Measurements from ENCODE around the gene MAST4.

The MAST4 gene

DNA sequence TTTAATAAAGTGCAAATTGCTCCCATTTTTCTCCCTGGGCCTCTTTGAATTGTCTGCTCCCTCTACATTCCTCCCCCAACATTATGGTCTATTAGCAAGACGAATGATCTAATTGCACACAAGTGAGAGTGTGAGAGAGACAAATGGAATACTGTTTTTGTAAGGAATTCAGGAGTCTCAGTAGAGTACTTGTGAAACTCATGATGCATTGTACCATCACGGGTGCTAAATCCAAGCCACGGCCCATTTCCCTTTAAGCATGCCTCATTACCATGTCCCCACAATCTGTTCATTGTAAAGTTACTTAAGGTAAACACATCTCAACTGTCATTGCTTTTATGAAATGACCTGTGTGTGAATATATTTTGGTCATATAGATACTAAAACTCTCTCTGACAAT is 537.6 kb downstream of the MAST4 start:
- DNase-seq (ENCODE audit: low read depth) = no peak
- TF ChIP-seq, protein P1, sequence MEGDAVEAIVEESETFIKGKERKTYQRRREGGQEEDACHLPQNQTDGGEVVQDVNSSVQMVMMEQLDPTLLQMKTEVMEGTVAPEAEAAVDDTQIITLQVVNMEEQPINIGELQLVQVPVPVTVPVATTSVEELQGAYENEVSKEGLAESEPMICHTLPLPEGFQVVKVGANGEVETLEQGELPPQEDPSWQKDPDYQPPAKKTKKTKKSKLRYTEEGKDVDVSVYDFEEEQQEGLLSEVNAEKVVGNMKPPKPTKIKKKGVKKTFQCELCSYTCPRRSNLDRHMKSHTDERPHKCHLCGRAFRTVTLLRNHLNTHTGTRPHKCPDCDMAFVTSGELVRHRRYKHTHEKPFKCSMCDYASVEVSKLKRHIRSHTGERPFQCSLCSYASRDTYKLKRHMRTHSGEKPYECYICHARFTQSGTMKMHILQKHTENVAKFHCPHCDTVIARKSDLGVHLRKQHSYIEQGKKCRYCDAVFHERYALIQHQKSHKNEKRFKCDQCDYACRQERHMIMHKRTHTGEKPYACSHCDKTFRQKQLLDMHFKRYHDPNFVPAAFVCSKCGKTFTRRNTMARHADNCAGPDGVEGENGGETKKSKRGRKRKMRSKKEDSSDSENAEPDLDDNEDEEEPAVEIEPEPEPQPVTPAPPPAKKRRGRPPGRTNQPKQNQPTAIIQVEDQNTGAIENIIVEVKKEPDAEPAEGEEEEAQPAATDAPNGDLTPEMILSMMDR (IDR thresholded peaks at IDR 0.05; ENCODE audit: insufficient read depth, low read depth, low read length, missing control alignments) = no peak
- H3K4me3 ChIP-seq (ENCODE audit: low read length) = no peak overlapping the region

DNA sequence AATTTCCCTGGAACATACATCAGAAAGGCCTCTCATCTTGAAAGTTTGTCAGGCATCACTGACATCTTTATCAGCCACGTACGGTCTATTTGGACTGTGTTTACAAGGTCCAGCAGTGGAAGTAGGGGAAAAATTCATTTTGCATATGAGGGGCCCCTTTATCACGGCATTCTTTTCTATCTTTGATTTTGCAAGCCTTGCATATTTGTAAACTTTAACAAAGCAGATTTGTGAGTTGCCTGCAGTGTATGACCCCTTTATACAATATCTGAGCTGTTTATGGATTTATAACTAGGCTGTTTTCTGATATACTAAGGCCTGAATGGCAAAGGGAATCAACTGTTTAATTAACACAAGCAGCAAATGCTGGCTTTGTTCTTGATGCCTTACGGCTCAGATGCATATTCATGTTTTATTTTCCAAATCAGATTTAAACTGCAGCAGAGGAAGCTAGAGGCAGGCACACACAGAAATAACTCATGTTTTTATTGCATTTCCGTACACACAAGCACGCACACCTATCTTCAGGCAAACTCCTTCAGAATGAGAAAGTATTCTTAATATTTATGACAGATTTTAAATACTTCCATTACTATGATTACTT is 539.3 kb downstream of the MAST4 start:
- no peak for DNase-seq (ENCODE audit: low read depth)
- H3K4me3 ChIP-seq (ENCODE audit: low read length) = no peak overlapping the region
- TF ChIP-seq, protein P1 (IDR thresholded peaks at IDR 0.05; ENCODE audit: insufficient read depth, low read depth, low read length, missing control alignments) = no peak

DNA sequence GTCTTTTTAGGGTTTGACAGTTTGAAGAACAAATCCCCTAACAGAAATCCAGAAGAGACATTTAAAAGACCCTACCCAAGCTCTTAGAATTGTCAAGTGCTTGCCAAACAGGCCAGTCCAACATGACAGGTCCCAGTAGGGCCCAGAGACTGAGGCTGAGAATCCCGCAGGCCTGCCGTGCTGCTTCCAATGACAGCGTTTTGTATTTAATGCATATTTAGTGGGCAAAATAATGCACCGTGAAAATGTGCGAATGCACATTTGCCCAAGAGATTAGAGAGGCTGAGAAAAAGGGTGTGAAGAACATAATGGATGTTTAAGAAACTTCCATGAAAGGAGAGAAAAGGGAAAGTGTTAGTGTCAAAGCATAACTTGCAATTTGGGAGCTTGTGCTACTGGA is 542.8 kb downstream of the MAST4 start:
- TF ChIP-seq, protein P1 (IDR thresholded peaks at IDR 0.05; ENCODE audit: insufficient read depth, low read depth, low read length, missing control alignments) = no peak
- DNase-seq (ENCODE audit: low read depth) = no peak
- no peak overlapping the region for H3K4me3 ChIP-seq (ENCODE audit: low read length)

DNA sequence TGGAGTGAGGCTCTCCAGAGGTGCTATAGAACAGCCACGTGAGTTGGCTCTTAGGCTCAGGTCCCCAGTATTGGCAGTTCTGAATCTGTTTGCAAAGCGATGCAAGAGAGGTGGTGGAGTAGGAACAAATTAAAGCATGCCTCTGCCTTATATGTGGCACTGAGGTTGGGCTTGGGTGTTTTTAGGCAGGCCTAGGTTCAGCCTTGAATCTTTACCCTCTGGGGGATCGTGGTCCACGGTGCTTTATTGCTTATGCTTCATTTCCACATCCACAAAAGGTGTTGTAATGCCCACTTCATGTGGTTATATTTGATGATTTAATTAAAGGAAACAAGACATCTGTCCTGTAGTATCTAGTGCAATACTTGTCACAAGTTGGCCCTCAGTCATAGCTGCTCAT is 544.2 kb downstream of the MAST4 start:
- no peak overlapping the region for H3K4me3 ChIP-seq (ENCODE audit: low read length)
- DNase-seq (ENCODE audit: low read depth) = no peak
- TF ChIP-seq, protein P1 (IDR thresholded peaks at IDR 0.05; ENCODE audit: insufficient read depth, low read depth, low read length, missing control alignments) = no peak

DNA sequence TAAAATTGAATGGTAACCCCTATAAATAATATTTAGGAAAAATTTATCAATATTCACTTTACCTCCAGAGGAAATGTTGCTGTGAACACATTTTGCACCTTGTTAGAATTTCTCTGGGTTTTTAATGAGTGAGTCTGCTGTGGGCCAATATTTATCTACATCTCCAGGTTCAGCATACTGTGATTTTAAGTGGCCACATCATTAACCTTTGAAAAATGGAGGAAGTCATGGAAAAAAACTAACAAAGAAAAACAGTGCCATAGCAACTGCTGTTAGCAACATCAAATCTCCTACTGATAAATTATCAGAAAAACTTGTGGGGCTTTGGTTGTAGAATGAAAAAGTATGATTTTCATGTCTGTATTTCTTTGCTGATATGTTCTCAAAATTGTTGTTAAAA is 545.5 kb downstream of the MAST4 start:
- no peak for DNase-seq (ENCODE audit: low read depth)
- H3K4me3 ChIP-seq (ENCODE audit: low read length) = no peak overlapping the region
- TF ChIP-seq, protein P1 (IDR thresholded peaks at IDR 0.05; ENCODE audit: insufficient read depth, low read depth, low read length, missing control alignments) = no peak

DNA sequence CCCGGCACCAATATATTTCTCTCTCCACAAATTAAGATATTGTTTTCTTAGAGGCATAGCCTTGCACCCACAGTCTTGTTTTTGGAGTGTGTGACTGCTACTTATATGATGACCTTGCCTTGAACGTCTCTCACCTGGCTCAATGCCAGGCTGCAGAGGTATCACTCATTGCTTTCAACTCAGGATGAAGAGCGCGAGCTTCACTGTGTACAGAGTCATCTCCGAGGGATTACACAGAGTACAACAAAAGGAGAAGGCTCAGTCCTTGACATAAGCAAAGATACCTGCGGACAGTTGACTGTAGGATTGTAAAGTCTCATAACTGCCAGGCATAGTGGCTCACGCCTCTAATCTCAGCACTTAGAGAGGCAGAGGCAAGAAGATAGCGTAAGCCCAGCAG is 546.6 kb downstream of the MAST4 start:
- no peak overlapping the region for H3K4me3 ChIP-seq (ENCODE audit: low read length)
- TF ChIP-seq, protein P1 (IDR thresholded peaks at IDR 0.05; ENCODE audit: insufficient read depth, low read depth, low read length, missing control alignments) = no peak
- DNase-seq (ENCODE audit: low read depth) = no peak

DNA sequence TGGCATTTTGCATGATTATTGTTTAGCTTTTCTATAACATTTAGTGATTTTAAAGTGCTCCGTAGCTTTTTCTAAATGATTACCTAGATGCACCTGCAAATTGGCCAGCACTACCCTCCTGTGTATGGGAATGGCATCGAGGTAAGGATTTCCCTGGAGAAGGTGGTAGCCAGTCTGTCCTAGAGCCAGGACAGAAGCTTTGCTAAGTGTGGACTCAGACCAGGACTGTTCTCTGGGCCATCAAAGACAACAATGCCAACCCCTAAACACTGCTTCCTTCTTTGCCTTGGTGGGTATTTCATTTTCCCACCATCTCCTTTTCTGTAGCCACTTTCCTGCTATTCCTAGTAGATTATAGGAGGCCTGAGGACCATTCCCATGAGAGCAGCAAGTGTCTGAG is 547.4 kb downstream of the MAST4 start:
- TF ChIP-seq, protein P1 (IDR thresholded peaks at IDR 0.05; ENCODE audit: insufficient read depth, low read depth, low read length, missing control alignments) = no peak
- H3K4me3 ChIP-seq (ENCODE audit: low read length) = no peak overlapping the region
- no peak for DNase-seq (ENCODE audit: low read depth)

All from epithelial cell of esophagus (primary cell).